Measurements from ENCODE around the gene LARP4B.

The LARP4B gene

DNA sequence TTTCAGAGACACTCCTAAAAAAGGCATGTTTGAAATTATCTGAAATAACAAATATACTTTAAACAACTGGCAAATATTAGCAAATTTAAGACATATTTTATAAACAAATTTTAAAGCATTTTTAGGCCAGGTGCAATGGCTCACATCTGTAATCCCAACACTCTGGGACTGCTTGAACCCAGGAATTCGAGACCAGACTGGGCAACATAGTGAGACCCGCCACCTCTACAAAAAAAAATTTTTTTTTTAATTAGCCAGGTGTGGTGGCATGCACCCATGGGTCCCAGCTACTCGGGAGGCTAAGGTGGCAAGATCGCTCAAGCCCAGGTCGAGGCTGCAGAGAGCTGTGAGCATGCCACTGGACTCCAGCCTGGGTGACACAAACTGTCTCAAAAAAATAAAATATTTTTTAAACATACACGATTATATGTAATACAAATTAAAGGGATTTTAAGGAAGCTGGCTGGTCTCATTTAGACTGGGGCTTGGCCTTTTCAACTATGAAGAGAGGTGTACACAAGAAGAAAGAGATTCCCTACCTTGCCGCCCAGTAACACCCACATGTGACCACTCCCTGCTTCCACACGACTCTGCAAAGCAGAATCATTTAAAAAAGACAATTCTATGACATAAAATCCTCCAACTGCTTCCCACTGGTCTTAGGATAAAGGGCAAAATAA, 7.5 kb downstream of the LARP4B start:
- Histone ChIP-seq H3K9me2 (replicated peaks; ENCODE audit: control insufficient read depth, low read length) (no peaks in the 10 kb centered on the region), H3K27ac (ENCODE audit: low read depth, low read length) (no peak overlapping the region), H3F3A (ENCODE audit: control insufficient read depth, insufficient read depth) (peaks cover 7% of the 10 kb centered on the region), H3K4me1 (ENCODE audit: control insufficient read depth, low read length) (peaks cover 27% of the 10 kb centered on the region), H3K4me3 (ENCODE audit: low read length) (no peak overlapping the region), H3K36me3 (ENCODE audit: control insufficient read depth, low read length) (peaks cover 87% of the 10 kb centered on the region), H3K4me2 (ENCODE audit: low read length) (no peak overlapping the region), H3K27me3 (ENCODE audit: control insufficient read depth, low read length) (no peaks in the 10 kb centered on the region), H3K9me3 (ENCODE audit: control insufficient read depth, insufficient read depth, low read length) (no peaks in the 10 kb centered on the region), H4K20me1 (ENCODE audit: control insufficient read depth, insufficient read depth, low read depth, low read length) (peaks cover 68% of the 10 kb centered on the region), H3K79me2 (ENCODE audit: control insufficient read depth, low read length) (peaks cover 100% of the 10 kb centered on the region)
- TF ChIP-seq, protein P1, sequence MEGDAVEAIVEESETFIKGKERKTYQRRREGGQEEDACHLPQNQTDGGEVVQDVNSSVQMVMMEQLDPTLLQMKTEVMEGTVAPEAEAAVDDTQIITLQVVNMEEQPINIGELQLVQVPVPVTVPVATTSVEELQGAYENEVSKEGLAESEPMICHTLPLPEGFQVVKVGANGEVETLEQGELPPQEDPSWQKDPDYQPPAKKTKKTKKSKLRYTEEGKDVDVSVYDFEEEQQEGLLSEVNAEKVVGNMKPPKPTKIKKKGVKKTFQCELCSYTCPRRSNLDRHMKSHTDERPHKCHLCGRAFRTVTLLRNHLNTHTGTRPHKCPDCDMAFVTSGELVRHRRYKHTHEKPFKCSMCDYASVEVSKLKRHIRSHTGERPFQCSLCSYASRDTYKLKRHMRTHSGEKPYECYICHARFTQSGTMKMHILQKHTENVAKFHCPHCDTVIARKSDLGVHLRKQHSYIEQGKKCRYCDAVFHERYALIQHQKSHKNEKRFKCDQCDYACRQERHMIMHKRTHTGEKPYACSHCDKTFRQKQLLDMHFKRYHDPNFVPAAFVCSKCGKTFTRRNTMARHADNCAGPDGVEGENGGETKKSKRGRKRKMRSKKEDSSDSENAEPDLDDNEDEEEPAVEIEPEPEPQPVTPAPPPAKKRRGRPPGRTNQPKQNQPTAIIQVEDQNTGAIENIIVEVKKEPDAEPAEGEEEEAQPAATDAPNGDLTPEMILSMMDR (IDR thresholded peaks at IDR 0.05; ENCODE audit: low read depth, low read length, poor library complexity, severe bottlenecking), result no peak
- no peak for TF ChIP-seq EZH2phosphoT487 (IDR thresholded peaks at IDR 0.05; ENCODE audit: borderline replicate concordance, low read length)

DNA sequence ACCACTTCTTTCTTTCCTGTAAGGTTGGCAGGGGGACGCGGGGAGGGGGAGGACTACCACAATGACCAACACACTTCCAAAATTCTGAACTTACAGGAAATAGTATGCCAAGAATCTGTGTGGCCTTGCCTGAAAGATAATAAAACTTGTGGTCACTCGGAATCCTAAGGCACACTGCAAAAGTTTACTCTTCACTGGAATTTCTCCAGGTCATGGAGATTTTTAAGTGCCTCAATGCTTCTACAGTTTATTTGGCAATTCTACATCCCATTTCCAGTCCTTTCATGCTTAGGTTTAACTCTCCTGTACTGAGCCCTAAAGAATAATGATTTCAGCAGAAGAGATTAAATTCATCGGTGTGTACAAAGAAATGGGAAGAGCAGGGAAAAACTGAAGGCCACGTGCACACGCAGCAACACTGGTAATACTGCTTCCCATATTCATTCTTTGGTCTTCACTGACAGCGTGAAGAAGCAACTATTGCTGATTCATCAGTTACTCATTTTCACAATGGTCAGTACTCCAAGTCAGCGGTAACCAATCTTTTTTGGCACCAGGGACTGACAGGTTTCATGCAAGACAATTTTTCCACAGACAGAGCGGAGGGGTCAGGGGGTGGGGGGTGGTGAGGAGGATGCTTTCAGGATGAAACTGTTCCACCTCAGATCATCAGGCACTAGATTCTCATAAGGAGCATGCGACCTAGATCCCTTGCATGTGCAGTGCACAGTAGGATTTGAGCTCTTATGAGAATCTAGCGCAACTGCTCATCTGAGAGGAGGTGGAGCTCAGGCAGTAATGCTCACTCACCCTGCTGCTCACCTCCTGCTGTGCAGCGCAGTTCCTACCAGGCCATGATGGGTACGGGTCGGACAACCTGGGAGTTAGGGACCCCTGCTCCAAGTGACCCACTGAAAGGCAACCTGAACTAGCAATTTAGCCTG, 9.8 kb downstream of the LARP4B start:
- H3K9me2 ChIP-seq (replicated peaks; ENCODE audit: control insufficient read depth, low read length), result no peaks in the 10 kb centered on the region

DNA sequence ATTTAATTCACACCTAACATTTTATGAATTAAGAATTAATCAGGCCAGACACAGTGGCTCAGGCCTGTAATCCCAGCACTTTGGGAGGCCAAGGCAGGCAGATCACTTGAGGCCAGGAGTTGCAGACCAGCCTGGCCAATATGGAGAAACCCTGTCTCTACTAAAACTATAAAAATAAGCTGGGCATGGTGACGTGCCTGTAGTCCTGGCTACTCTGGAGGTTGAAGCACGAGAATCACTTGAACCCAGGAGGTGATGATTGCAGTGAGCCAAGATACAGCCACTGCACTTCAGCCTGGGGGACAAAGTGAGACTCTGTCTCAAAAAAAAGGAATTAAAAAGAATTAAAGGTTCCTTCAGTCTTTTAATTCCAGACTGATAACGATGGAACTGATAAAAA, 11.1 kb downstream of the LARP4B start:
- no peak overlapping the region for H3K27ac ChIP-seq (ENCODE audit: low read depth, low read length)
- TF ChIP-seq, protein P1 (IDR thresholded peaks at IDR 0.05; ENCODE audit: low read depth, low read length, poor library complexity, severe bottlenecking), result no peak
- TF ChIP-seq EZH2phosphoT487 (IDR thresholded peaks at IDR 0.05; ENCODE audit: borderline replicate concordance, low read length), result no peak
- H3K4me1 ChIP-seq (ENCODE audit: control insufficient read depth, low read length), result no peaks in the 10 kb centered on the region
- peaks cover 78% of the 10 kb centered on the region for H3K36me3 ChIP-seq (ENCODE audit: control insufficient read depth, low read length)
- H4K20me1 ChIP-seq (ENCODE audit: control insufficient read depth, insufficient read depth, low read depth, low read length), result peaks cover 66% of the 10 kb centered on the region
- no peak overlapping the region for H3K4me3 ChIP-seq (ENCODE audit: low read length)
- H3K79me2 ChIP-seq (ENCODE audit: control insufficient read depth, low read length), result peaks cover 100% of the 10 kb centered on the region
- H3K27me3 ChIP-seq (ENCODE audit: control insufficient read depth, low read length), result no peaks in the 10 kb centered on the region
- H3K9me2 ChIP-seq (replicated peaks; ENCODE audit: control insufficient read depth, low read length), result no peaks in the 10 kb centered on the region
- H3K4me2 ChIP-seq (ENCODE audit: low read length), result no peak overlapping the region
- no peaks in the 10 kb centered on the region for H3K9me3 ChIP-seq (ENCODE audit: control insufficient read depth, insufficient read depth, low read length)
- H3F3A ChIP-seq (ENCODE audit: control insufficient read depth, insufficient read depth), result peaks cover 18% of the 10 kb centered on the region

More for the DNA sequence above, 9.8 kb downstream of the LARP4B start:
- no peaks in the 10 kb centered on the region for H3K9me3 ChIP-seq (ENCODE audit: control insufficient read depth, insufficient read depth, low read length)
- no peak overlapping the region for H3K27ac ChIP-seq (ENCODE audit: low read depth, low read length)
- TF ChIP-seq, protein P1 (IDR thresholded peaks at IDR 0.05; ENCODE audit: low read depth, low read length, poor library complexity, severe bottlenecking), result no peak
- no peak for TF ChIP-seq EZH2phosphoT487 (IDR thresholded peaks at IDR 0.05; ENCODE audit: borderline replicate concordance, low read length)
- H3K4me2 ChIP-seq (ENCODE audit: low read length), result no peak overlapping the region
- H4K20me1 ChIP-seq (ENCODE audit: control insufficient read depth, insufficient read depth, low read depth, low read length), result peaks cover 62% of the 10 kb centered on the region
- peaks cover 100% of the 10 kb centered on the region for H3K79me2 ChIP-seq (ENCODE audit: control insufficient read depth, low read length)
- H3K4me3 ChIP-seq (ENCODE audit: low read length), result no peak overlapping the region
- peaks cover 84% of the 10 kb centered on the region for H3K36me3 ChIP-seq (ENCODE audit: control insufficient read depth, low read length)
- H3F3A ChIP-seq (ENCODE audit: control insufficient read depth, insufficient read depth), result peaks cover 17% of the 10 kb centered on the region
- H3K27me3 ChIP-seq (ENCODE audit: control insufficient read depth, low read length), result no peaks in the 10 kb centered on the region
- H3K4me1 ChIP-seq (ENCODE audit: control insufficient read depth, low read length), result peaks cover 5% of the 10 kb centered on the region

Measured in DOHH2 (cell line).